A172 (cell line): ENCODE data around the gene USP47. TPM values are rescaled to one million over a fixed set of nuclear protein-coding genes. Genes with fewer than 3 reads are reported as not detected.
"Not testable (repeated sequence)": the region's sequence is repeated elsewhere in the genome, so short reads cannot be mapped to it uniquely, and the experiment has no call there.

Source experiments
- DNase-seq: peaks from one replicate; pipeline ENCODE4 v3.0.0-alpha.2; 2015; ENCODE audit warnings: low spot score
- total RNA-seq: library from RNA; depleted of rRNA; stranded (reverse); fragments of >200 nt; shearing (Covaris generic); gene quantifications from 2 replicates; pipeline ENCODE4 v1.2.3, GENCODE V29; 2014

Gene USP47
- total RNA-seq, 1 experiment from 2014 or later: 80.7 TPM

- no peak for DNase-seq
Observed at GRCh38 chr11:11822946-11823345, 18.8 kb upstream of the USP47 start.

- DNase-seq: no peak
Observed at GRCh38 chr11:11826260-11826659, 15.5 kb upstream of the USP47 start.

GRCh38 chr11:11827272-11827671, 14.5 kb upstream of the USP47 start:
- DNase-seq: no peak

- not testable (repeated sequence) for DNase-seq
Observed at GRCh38 chr11:11831406-11831805, 10.4 kb upstream of the USP47 start.

GRCh38 chr11:11836676-11837231, 5.0 kb upstream of the USP47 start:
- no peak for DNase-seq

- DNase-seq: no peak
Observed at GRCh38 chr11:11839718-11840117, 2.1 kb upstream of the USP47 start.

GRCh38 chr11:11841116-11841722, 553 bp upstream of the USP47 start:
- DNase-seq: no peak

GRCh38 chr11:11842421-11843008, 743 bp downstream of the USP47 start:
- DNase-seq: peak; percentile 59

GRCh38 chr11:11843211-11843621, 1.4 kb downstream of the USP47 start:
- DNase-seq: peak; percentile 52

GRCh38 chr11:11843642-11844041, 1.9 kb downstream of the USP47 start:
- no peak for DNase-seq

GRCh38 chr11:11844272-11844671, 2.5 kb downstream of the USP47 start:
- no peak for DNase-seq

- DNase-seq: no peak
Observed at GRCh38 chr11:11845071-11845470, 3.3 kb downstream of the USP47 start.

- DNase-seq: no peak
Observed at GRCh38 chr11:11845551-11845950, 3.8 kb downstream of the USP47 start.

- no peak for DNase-seq
Observed at GRCh38 chr11:11847082-11847481, 5.3 kb downstream of the USP47 start.

GRCh38 chr11:11848891-11849746, 7.3 kb downstream of the USP47 start:
- peak; percentile 73 for DNase-seq

GRCh38 chr11:11850668-11851067, 8.9 kb downstream of the USP47 start:
- DNase-seq: no peak

- DNase-seq: peak; percentile 19
Observed at GRCh38 chr11:11856638-11857037, 14.9 kb downstream of the USP47 start.

- DNase-seq: peak; percentile 99
Observed at GRCh38 chr11:11857769-11858168, 16.0 kb downstream of the USP47 start.

- DNase-seq: no peak
Observed at GRCh38 chr11:11858676-11859075, 16.9 kb downstream of the USP47 start.

GRCh38 chr11:11860103-11860979, 18.6 kb downstream of the USP47 start:
- DNase-seq: peak; percentile 11

GRCh38 chr11:11862999-11863398, 21.2 kb downstream of the USP47 start:
- no peak for DNase-seq

GRCh38 chr11:11864332-11864731, 22.6 kb downstream of the USP47 start:
- DNase-seq: no peak
